Choroid plexus epithelial cell (primary cell): Measurements from ENCODE around the gene NLRP5.
"Not testable (repeated sequence)": the region's sequence is repeated elsewhere in the genome, so short reads cannot be mapped to it uniquely, and the experiment has no call there.

ENCODE experiments used
- DNase-seq: peaks from one replicate; pipeline ENCODE4 v3.0.0-alpha.2; 2010; ENCODE audit warnings: low read depth
- H3K4me3 ChIP-seq: 2 replicates; pipeline ENCODE4 v1.5.1; 2011; ENCODE audit warnings: low read depth, mild to moderate bottlenecking, control low read depth, low read length, moderate library complexity
- TF ChIP-seq, protein P1 (sequence below): conservative IDR thresholded peaks from 2 replicates; pipeline ENCODE4 v1.5.1; 2011; ENCODE audit warnings: low read depth, mild to moderate bottlenecking, control low read depth, inconsistent platforms, low read length, moderate library complexity

NLRP5 gene

GRCh38 chr19:56014765-56015164 is 28.2 kb downstream of the NLRP5 start:
- TF ChIP-seq, protein P1, sequence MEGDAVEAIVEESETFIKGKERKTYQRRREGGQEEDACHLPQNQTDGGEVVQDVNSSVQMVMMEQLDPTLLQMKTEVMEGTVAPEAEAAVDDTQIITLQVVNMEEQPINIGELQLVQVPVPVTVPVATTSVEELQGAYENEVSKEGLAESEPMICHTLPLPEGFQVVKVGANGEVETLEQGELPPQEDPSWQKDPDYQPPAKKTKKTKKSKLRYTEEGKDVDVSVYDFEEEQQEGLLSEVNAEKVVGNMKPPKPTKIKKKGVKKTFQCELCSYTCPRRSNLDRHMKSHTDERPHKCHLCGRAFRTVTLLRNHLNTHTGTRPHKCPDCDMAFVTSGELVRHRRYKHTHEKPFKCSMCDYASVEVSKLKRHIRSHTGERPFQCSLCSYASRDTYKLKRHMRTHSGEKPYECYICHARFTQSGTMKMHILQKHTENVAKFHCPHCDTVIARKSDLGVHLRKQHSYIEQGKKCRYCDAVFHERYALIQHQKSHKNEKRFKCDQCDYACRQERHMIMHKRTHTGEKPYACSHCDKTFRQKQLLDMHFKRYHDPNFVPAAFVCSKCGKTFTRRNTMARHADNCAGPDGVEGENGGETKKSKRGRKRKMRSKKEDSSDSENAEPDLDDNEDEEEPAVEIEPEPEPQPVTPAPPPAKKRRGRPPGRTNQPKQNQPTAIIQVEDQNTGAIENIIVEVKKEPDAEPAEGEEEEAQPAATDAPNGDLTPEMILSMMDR, result no peak
- no peak overlapping the region for H3K4me3 ChIP-seq
- DNase-seq, result no peak

- TF ChIP-seq, protein P1, result no peak
- DNase-seq, result peak; percentile 6
Observed at GRCh38 chr19:56015756-56016155, 29.2 kb downstream of the NLRP5 start.

DNA sequence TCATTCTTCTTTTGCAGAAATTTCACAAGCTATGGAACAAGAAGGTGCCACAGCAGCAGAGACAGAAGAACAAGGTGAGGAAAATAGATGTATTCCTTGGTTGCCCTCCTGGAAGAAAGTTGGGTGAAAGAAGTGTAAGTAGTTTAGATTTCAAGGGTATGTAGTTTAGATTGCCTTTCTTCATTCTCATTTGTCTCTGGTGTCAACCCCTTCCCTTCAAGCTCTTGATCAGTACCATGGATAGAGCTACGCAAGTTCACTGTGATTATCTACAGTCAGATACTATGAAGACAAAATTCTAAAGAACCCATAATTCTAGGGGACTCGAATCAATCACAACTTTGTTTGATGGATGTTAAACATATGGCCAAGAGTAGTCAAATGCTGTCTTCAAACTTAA is 32.8 kb downstream of the NLRP5 start:
- not testable (repeated sequence) for DNase-seq, H3K4me3 ChIP-seq

More at GRCh38 chr19:56015756-56016155, 29.2 kb downstream of the NLRP5 start:
- H3K4me3 ChIP-seq, result no peak overlapping the region

GRCh38 chr19:56020355-56020975 is 33.9 kb downstream of the NLRP5 start:
- not testable (repeated sequence) for DNase-seq

DNA sequence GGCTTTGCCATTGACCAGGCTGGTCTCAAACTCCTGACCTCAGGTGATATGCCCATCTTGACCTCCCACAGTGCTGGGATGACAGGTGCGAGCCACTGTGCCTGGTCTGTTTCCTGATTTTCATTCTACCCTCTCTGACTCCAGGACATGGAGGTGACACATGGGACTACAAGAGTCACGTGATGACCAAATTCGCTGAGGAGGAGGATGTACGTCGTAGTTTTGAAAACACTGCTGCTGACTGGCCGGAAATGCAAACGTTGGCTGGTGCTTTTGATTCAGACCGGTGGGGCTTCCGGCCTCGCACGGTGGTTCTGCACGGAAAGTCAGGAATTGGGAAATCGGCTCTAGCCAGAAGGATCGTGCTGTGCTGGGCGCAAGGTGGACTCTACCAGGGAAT is 40.2 kb downstream of the NLRP5 start:
- no peak for DNase-seq
- H3K4me3 ChIP-seq, result no peak overlapping the region
- TF ChIP-seq, protein P1, result no peak

More at GRCh38 chr19:56020355-56020975, 33.9 kb downstream of the NLRP5 start:
- H3K4me3 ChIP-seq, result not testable (repeated sequence)

GRCh38 chr19:56053596-56053995 is 67.0 kb downstream of the NLRP5 start:
- no peak for DNase-seq
- TF ChIP-seq, protein P1, result no peak

DNA sequence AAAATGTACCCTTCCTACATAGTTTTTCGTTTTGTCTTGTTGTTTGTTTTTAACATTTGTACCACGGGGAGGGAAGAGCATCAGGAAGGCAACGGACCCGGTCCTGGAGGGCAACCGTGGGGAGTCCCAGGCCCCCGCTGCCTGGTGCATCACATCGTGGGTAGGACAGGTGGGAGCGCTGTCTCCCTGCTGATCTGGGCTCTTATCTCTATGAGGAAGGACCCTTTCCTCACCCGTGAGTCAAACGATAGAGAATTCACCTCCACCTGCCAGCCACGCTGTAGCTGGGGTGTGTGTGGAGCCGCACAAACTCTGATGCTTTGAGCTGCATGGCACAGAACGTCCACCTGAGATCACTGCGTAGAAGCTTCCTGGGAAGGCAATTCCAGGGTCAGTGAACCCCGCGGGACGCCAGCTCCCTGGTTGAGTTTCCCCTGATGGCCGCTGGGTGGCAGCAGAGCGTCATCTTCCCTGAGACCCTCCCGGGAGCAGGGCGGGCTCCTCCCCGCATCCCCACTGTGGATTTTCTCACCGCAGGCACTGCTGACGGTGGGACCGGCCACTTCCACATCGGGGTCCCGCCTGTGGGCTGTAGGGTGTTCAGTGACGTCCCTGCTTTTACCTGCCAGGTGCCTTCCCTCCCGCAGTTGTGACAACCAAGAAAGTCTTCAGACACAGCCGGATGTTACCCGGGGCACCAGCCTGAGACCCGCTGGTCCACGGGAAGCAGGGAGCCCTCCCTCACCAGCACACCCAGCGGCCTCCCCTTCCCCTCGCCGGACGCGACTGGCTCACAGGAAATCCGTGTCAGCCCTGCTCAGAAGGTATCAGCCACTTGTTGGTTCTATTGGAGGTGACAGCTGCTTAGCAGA is 79.8 kb downstream of the NLRP5 start:
- DNase-seq, result peak; percentile 46
- TF ChIP-seq, protein P1, result peak; percentile 88
- peak overlapping the region; percentile 29 for H3K4me3 ChIP-seq

More at GRCh38 chr19:56053596-56053995, 67.0 kb downstream of the NLRP5 start:
- no peak overlapping the region for H3K4me3 ChIP-seq

GRCh38 chr19:56069642-56070041 is 83.1 kb downstream of the NLRP5 start:
- TF ChIP-seq, protein P1, result no peak
- no peak overlapping the region for H3K4me3 ChIP-seq
- no peak for DNase-seq
